ENCODE results near the gene PCDHB8.
"Not testable (repeated sequence)": the region's sequence is repeated elsewhere in the genome, so short reads cannot be mapped to it uniquely, and the experiment has no call there.

Gene PCDHB8

GRCh38 chr5:141175933-141176332, 1.7 kb upstream of the PCDHB8 start:
- no peak overlapping the region for H3K4me2 ChIP-seq (ENCODE audit: low read length)
- H3K27me3 ChIP-seq (ENCODE audit: insufficient read depth, low read length): no peaks in the 10 kb centered on the region
- H3K4me1 ChIP-seq (ENCODE audit: insufficient read depth, low read length, severe bottlenecking): no peaks in the 10 kb centered on the region
- no peaks in the 10 kb centered on the region for H3F3A ChIP-seq (ENCODE audit: insufficient read depth, low read length)
- H2AFZ ChIP-seq (ENCODE audit: low read length): no peak overlapping the region
- no peaks in the 10 kb centered on the region for H4K20me1 ChIP-seq (ENCODE audit: insufficient read depth, low read length)
- no peaks in the 10 kb centered on the region for H3K9me3 ChIP-seq (ENCODE audit: low read length)
- no peak overlapping the region for H3K4me3 ChIP-seq (ENCODE audit: low read depth, low read length, poor library complexity, severe bottlenecking)
- no peaks in the 10 kb centered on the region for H3K36me3 ChIP-seq (ENCODE audit: insufficient read depth, low read length)
- H3K9ac ChIP-seq (ENCODE audit: low read length): no peak overlapping the region
- H3K27ac ChIP-seq (ENCODE audit: low read depth, low read length, poor library complexity, severe bottlenecking): no peak overlapping the region
- H3K9me2 ChIP-seq (ENCODE audit: low read depth, low read length): no peaks in the 10 kb centered on the region
- H3K79me2 ChIP-seq (ENCODE audit: insufficient read depth, low read length): no peaks in the 10 kb centered on the region
- no peak for TF ChIP-seq EZH2 (IDR thresholded peaks at IDR 0.05; ENCODE audit: borderline replicate concordance, low read length)
- TF ChIP-seq CTCF (IDR thresholded peaks at IDR 0.05; ENCODE audit: low read length): no peak

- not testable (repeated sequence) for H2AFZ ChIP-seq (ENCODE audit: low read length); H3K27me3 ChIP-seq (ENCODE audit: insufficient read depth, low read length); H3K9me3 ChIP-seq (ENCODE audit: low read length); H3F3A ChIP-seq (ENCODE audit: insufficient read depth, low read length); H3K36me3 ChIP-seq (ENCODE audit: insufficient read depth, low read length); H3K79me2 ChIP-seq (ENCODE audit: insufficient read depth, low read length); H4K20me1 ChIP-seq (ENCODE audit: insufficient read depth, low read length); H3K9ac ChIP-seq (ENCODE audit: low read length); H3K27ac ChIP-seq (ENCODE audit: low read depth, low read length, poor library complexity, severe bottlenecking); H3K4me2 ChIP-seq (ENCODE audit: low read length); H3K4me1 ChIP-seq (ENCODE audit: insufficient read depth, low read length, severe bottlenecking); H3K4me3 ChIP-seq (ENCODE audit: low read depth, low read length, poor library complexity, severe bottlenecking); H3K9me2 ChIP-seq (ENCODE audit: low read depth, low read length)
Observed at GRCh38 chr5:141179371-141179770, 1.8 kb downstream of the PCDHB8 start.

- H2AFZ ChIP-seq (ENCODE audit: low read length); H3K9me2 ChIP-seq (ENCODE audit: low read depth, low read length); H3K9ac ChIP-seq (ENCODE audit: low read length); H3K79me2 ChIP-seq (ENCODE audit: insufficient read depth, low read length); H3K4me1 ChIP-seq (ENCODE audit: insufficient read depth, low read length, severe bottlenecking); H4K20me1 ChIP-seq (ENCODE audit: insufficient read depth, low read length); H3F3A ChIP-seq (ENCODE audit: insufficient read depth, low read length); H3K36me3 ChIP-seq (ENCODE audit: insufficient read depth, low read length); H3K4me2 ChIP-seq (ENCODE audit: low read length); H3K27me3 ChIP-seq (ENCODE audit: insufficient read depth, low read length); H3K27ac ChIP-seq (ENCODE audit: low read depth, low read length, poor library complexity, severe bottlenecking); H3K4me3 ChIP-seq (ENCODE audit: low read depth, low read length, poor library complexity, severe bottlenecking); H3K9me3 ChIP-seq (ENCODE audit: low read length): not testable (repeated sequence)
Observed at GRCh38 chr5:141179876-141180275, 2.3 kb downstream of the PCDHB8 start.

GRCh38 chr5:141180313-141180712, 2.7 kb downstream of the PCDHB8 start:
- Histone ChIP-seq H3K9ac (ENCODE audit: low read length) (no peak overlapping the region), H3K36me3 (ENCODE audit: insufficient read depth, low read length) (no peaks in the 10 kb centered on the region), H3K4me2 (ENCODE audit: low read length) (no peak overlapping the region), H3K4me1 (ENCODE audit: insufficient read depth, low read length, severe bottlenecking) (no peaks in the 10 kb centered on the region), H4K20me1 (ENCODE audit: insufficient read depth, low read length) (no peaks in the 10 kb centered on the region), H3K4me3 (ENCODE audit: low read depth, low read length, poor library complexity, severe bottlenecking) (no peak overlapping the region), H3F3A (ENCODE audit: insufficient read depth, low read length) (no peaks in the 10 kb centered on the region), H3K27ac (ENCODE audit: low read depth, low read length, poor library complexity, severe bottlenecking) (no peak overlapping the region), H2AFZ (ENCODE audit: low read length) (no peak overlapping the region), H3K9me3 (ENCODE audit: low read length) (no peaks in the 10 kb centered on the region), H3K9me2 (ENCODE audit: low read depth, low read length) (no peaks in the 10 kb centered on the region), H3K27me3 (ENCODE audit: insufficient read depth, low read length) (no peaks in the 10 kb centered on the region), H3K79me2 (ENCODE audit: insufficient read depth, low read length) (no peaks in the 10 kb centered on the region)
- TF ChIP-seq CTCF (IDR thresholded peaks at IDR 0.05; ENCODE audit: low read length) (no peak), EZH2 (IDR thresholded peaks at IDR 0.05; ENCODE audit: borderline replicate concordance, low read length) (no peak)
